ENCODE data around the gene CREG1.

DNA sequence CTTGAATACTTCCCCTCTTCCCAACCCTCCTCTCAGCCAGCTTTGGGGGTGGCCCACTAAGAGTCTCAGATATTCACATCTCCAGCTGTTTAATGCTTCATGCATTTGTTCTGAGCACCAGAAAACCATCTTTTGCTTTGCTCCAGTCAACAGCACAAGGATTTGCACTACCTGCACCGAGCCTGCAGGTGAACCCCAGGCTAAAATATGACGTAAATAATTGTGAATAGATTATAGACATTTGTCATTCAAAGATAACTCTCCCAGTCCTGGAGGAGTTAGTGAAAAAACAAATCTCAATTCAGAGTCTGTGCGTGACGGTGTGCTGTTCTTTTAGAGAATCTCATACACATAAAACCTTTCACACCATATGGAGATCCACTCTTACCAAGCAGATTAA, 42.7 kb downstream of the CREG1 start:
- TF ChIP-seq, protein P1, sequence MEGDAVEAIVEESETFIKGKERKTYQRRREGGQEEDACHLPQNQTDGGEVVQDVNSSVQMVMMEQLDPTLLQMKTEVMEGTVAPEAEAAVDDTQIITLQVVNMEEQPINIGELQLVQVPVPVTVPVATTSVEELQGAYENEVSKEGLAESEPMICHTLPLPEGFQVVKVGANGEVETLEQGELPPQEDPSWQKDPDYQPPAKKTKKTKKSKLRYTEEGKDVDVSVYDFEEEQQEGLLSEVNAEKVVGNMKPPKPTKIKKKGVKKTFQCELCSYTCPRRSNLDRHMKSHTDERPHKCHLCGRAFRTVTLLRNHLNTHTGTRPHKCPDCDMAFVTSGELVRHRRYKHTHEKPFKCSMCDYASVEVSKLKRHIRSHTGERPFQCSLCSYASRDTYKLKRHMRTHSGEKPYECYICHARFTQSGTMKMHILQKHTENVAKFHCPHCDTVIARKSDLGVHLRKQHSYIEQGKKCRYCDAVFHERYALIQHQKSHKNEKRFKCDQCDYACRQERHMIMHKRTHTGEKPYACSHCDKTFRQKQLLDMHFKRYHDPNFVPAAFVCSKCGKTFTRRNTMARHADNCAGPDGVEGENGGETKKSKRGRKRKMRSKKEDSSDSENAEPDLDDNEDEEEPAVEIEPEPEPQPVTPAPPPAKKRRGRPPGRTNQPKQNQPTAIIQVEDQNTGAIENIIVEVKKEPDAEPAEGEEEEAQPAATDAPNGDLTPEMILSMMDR (IDR thresholded peaks at IDR 0.05; ENCODE audit: insufficient read depth, low read depth, low read length) = no peak
- TF ChIP-seq EZH2 (IDR thresholded peaks at IDR 0.05; ENCODE audit: insufficient read depth, low read length) = no peak
